HepG2 (cell line): Measurements from ENCODE around the gene IL1RAP. TPM values are rescaled to one million over a fixed set of nuclear protein-coding genes. Genes with fewer than 3 reads are reported as not detected.

Source experiments
- ATAC-seq: fragments of 200-7000 bp; cut with Tn5 transposase; 3 replicates; pipeline ENCODE4 v1.9.1; 2020; ENCODE audit warnings: mild to moderate bottlenecking, moderate library complexity
- BruUV-seq: library from RNA; stranded (reverse); fragments of 400-500 nt; replicated peaks from 2 replicates; lab custom pipeline; 2021; lab: Mats Ljungman, UMichigan
- CTCF ChIA-PET: fragments of 300-600 bp; formaldehyde crosslinking; extraction: SDS; loops from one replicate; lab custom pipeline; 2021; ENCODE audit warnings: low total read pairs, inconsistent platforms, low intra/inter-chr PET ratio; lab: Yijun Ruan, JAX
- POLR2A ChIA-PET: fragments of 350-600 bp; sonication (Branson Sonifier 250); formaldehyde crosslinking; loops from one replicate; lab custom pipeline; 2020; ENCODE audit warnings: antibody characterized with exemption, inconsistent platforms; lab: Yijun Ruan, JAX
- DNase-seq: peaks from one replicate; pipeline ENCODE4 v3.0.0-alpha.2; 2015; ENCODE audit warnings: low spot score
- FAIRE-seq: peaks from 3 replicates; lab custom pipeline; 2011; peaks lifted over from hg19 to GRCh38; lab: Jason Lieb, UNC
- H2AFZ ChIP-seq: one replicate; pipeline ENCODE4 v1.6.1; 2011; ENCODE audit warnings: low read length, inconsistent platforms
- H3K27ac ChIP-seq: fragments of 300-600 bp; 3 replicates; pipeline ENCODE4 v1.8.0; 2011; ENCODE audit warnings: mixed run types, mild to moderate bottlenecking, mixed read lengths, low read length, inconsistent platforms; ENCODE audit not compliant: insufficient read depth; ENCODE audit errors: extremely low read length
- H3K27me3 ChIP-seq, 2 experiments: fragments of 200-600 bp in 1 of 2; 2 replicates in 1 of 2; 3 replicates in 1 of 2; pipeline versions ENCODE4 v1.6.0 to v1.8.0; 2011; ENCODE audit warnings: low read length in 2 of 2, mild to moderate bottlenecking in 2 of 2, moderate library complexity in 2 of 2, inconsistent platforms in 1 of 2; ENCODE audit not compliant: insufficient read depth in 2 of 2, control insufficient read depth in 1 of 2
- H3K36me3 ChIP-seq, 2 experiments: fragments of 200-600 bp in 1 of 2; replicated peaks in 1 of 2; 2 replicates in 1 of 2; 3 replicates in 1 of 2; pipeline versions ENCODE4 v1.5.1 to v1.8.0; 2011; ENCODE audit warnings: low read length in 2 of 2, inconsistent platforms in 1 of 2; ENCODE audit not compliant: insufficient read depth in 2 of 2, control insufficient read depth in 1 of 2
- H3K4me1 ChIP-seq: 2 replicates; pipeline ENCODE4 v1.5.1; 2012; ENCODE audit warnings: low read length, inconsistent platforms; ENCODE audit not compliant: insufficient read depth
- H3K4me2 ChIP-seq: 2 replicates; pipeline ENCODE4 v1.6.0; 2011; ENCODE audit warnings: low read depth, low read length, inconsistent platforms
- H3K4me3 ChIP-seq, 3 experiments: fragments of 200-600 bp in 1 of 3; sonication (generic), shearing (Covaris generic) in 1 of 3; replicated peaks in 1 of 3; 2 replicates each; pipeline ENCODE4 v1.5.1; 2011 to 2016; ENCODE audit warnings: low read length in 3 of 3, inconsistent platforms in 2 of 3, low read depth in 2 of 3, mild to moderate bottlenecking in 2 of 3, control low read depth in 1 of 3, mixed read lengths in 1 of 3; ENCODE audit not compliant: insufficient read depth in 1 of 3
- H3K79me2 ChIP-seq: one replicate; pipeline ENCODE4 v1.6.1; 2011; ENCODE audit warnings: low read length, inconsistent platforms; ENCODE audit not compliant: insufficient read depth
- H3K9ac ChIP-seq: 2 replicates; pipeline ENCODE4 v1.6.0; 2011; ENCODE audit warnings: mild to moderate bottlenecking, low read depth, low read length, inconsistent platforms; ENCODE audit not compliant: insufficient read depth
- H3K9me3 ChIP-seq: 2 replicates; pipeline ENCODE4 v1.5.1; 2012; ENCODE audit warnings: mild to moderate bottlenecking, low read length
- H4K20me1 ChIP-seq: 2 replicates; pipeline ENCODE4 v1.6.0; 2011; ENCODE audit warnings: inconsistent platforms, mild to moderate bottlenecking, low read length, moderate library complexity; ENCODE audit not compliant: insufficient read depth
- ADNP ChIP-seq: sonication (generic); formaldehyde crosslinking; IDR thresholded peaks from 2 replicates; pipeline ENCODE4 v1.4.0; 2020; ENCODE audit warnings: missing genetic modification reagents
- BCL3 ChIP-seq: sonication (generic); formaldehyde crosslinking; IDR thresholded peaks from 2 replicates; pipeline ENCODE4 v1.5.1; 2020; ENCODE audit warnings: mild to moderate bottlenecking, missing genetic modification reagents, moderate library complexity
- EP300 ChIP-seq, 3 experiments: sonication (generic) in 1 of 3; formaldehyde crosslinking in 1 of 3; IDR thresholded peaks; 2 replicates each; pipeline versions ENCODE4 v1.5.1 to v1.6.1; 2011 to 2020; ENCODE audit warnings: low read depth in 2 of 3, low read length in 2 of 3, borderline replicate concordance in 1 of 3, improper control_type of control experiment in 1 of 3, mild to moderate bottlenecking in 1 of 3, missing genetic modification reagents in 1 of 3, moderate library complexity in 1 of 3
- FLYWCH1 ChIP-seq: sonication (generic); formaldehyde crosslinking; IDR thresholded peaks from 2 replicates; pipeline ENCODE4 v1.8.1; 2023; ENCODE audit warnings: mild to moderate bottlenecking, missing genetic modification reagents
- FOXA3 ChIP-seq: IDR thresholded peaks from 2 replicates; pipeline ENCODE4 v1.6.1; 2016; ENCODE audit warnings: missing genetic modification reagents, missing compliant biosample characterization
- NR1H2 ChIP-seq: sonication (generic); formaldehyde crosslinking; IDR thresholded peaks from 2 replicates; pipeline ENCODE4 v1.8.1; 2022; ENCODE audit warnings: low read depth, missing genetic modification reagents, borderline replicate concordance
- PREB ChIP-seq: sonication (generic); formaldehyde crosslinking; IDR thresholded peaks from 2 replicates; pipeline ENCODE4 v1.4.0; 2020; ENCODE audit warnings: missing genetic modification reagents
- SKI ChIP-seq: fragments of 450-650 bp; IDR thresholded peaks from one replicate; pipeline ENCODE4 v1.6.1; 2018; ENCODE audit warnings: mild to moderate bottlenecking; ENCODE audit not compliant: partially characterized antibody
- TCF7L2 ChIP-seq: IDR thresholded peaks from 2 replicates; pipeline ENCODE4 v1.6.1; 2011; ENCODE audit warnings: mild to moderate bottlenecking, low read depth, low read length, moderate library complexity
- XBP1 ChIP-seq: sonication (generic); formaldehyde crosslinking; IDR thresholded peaks from 2 replicates; pipeline ENCODE4 v1.5.0; 2020; ENCODE audit warnings: missing genetic modification reagents
- ZEB1 ChIP-seq: IDR thresholded peaks from 2 replicates; pipeline ENCODE4 v1.6.1; 2012; ENCODE audit warnings: mild to moderate bottlenecking, low read depth, inconsistent platforms; ENCODE audit not compliant: insufficient replicate concordance
- ZNF24 ChIP-seq: fragments of 450-650 bp; IDR thresholded peaks from 2 replicates; pipeline ENCODE4 v1.6.1; 2017; ENCODE audit warnings: antibody characterized with exemption, mild to moderate bottlenecking
- ZNF605 ChIP-seq: sonication (generic); formaldehyde crosslinking; IDR thresholded peaks from 2 replicates; pipeline ENCODE4 v1.8.0; 2022; ENCODE audit warnings: mild to moderate bottlenecking, missing genetic modification reagents
- ZXDC ChIP-seq: sonication (generic); formaldehyde crosslinking; IDR thresholded peaks from 2 replicates; pipeline ENCODE4 v1.5.0; 2020; ENCODE audit warnings: mild to moderate bottlenecking, missing genetic modification reagents
- WGBS: methylation state at CpG from one replicate; pipeline ENCODE4 v1.1.6; 2017; ENCODE audit warnings: low lambda C conversion rate; 5-methylcytosine and 5-hydroxymethylcytosine counted together
- in situ Hi-C: cut with HindIII; loops from 2 replicates; pipeline ENCODE4 v1.10.0; 2017; ENCODE audit warnings: low pct_unique_long_range_greater_than_20kb; ENCODE audit not compliant: extremely low pct_ligation_motif_present
- intact Hi-C: fragments of 100-400 bp; cut with micrococcal nuclease; formaldehyde crosslinking; loops from one replicate; pipeline ENCODE4 v1.10.0; 2022; ENCODE audit not compliant: unreplicated experiment
- polyA plus RNA-seq, 8 experiments: library from polyadenylated mRNA; depleted of rRNA in 3 of 8; stranded (reverse) in 7 of 8; unstranded in 1 of 8; fragments of >200 nt; fragmentation: Illumina TruSeq in 4 of 8; extraction: Trizol in 4 of 8; gene quantifications; 2 replicates each; pipeline versions ENCODE4 v1.2.1 to v1.2.3, GENCODE V29; 2011 to 2016; ENCODE audit warnings: low read depth in 4 of 8, missing spikeins in 1 of 8, mixed read lengths in 1 of 8; ENCODE audit not compliant: insufficient read depth in 1 of 8
- total RNA-seq, 5 experiments: library from RNA; depleted of rRNA; stranded (reverse); fragments of >200 nt; fragmentation: Illumina TruSeq; extraction: Trizol; gene quantifications; 2 replicates each; pipeline ENCODE4 v1.2.3, GENCODE V29; 2016; ENCODE audit warnings: low read depth in 1 of 5

Gene IL1RAP
- total and polyA plus RNA-seq, 2 of the 13 experiments (the other 11 are each of a cell fraction or from before 2014, with no cell fraction given) = 18.3 to 54.9 TPM

GRCh38 chr3:190594171-190594570, 80.3 kb downstream of the IL1RAP start:
- Histone ChIP-seq H3K27ac (no peak overlapping the region), H3K79me2 (no peaks in the 10 kb centered on the region), H3K27me3 (no peaks in the 10 kb centered on the region), H3K4me1 (peaks cover 26% of the 10 kb centered on the region), H3K4me3 (no peak overlapping the region), H2AFZ (no peak overlapping the region), H3K9ac (no peak overlapping the region), H3K36me3 (peaks cover 0 to 2% of the 10 kb centered on the region in 2 experiments; a peak in 2 of 5 replicates), H4K20me1 (no peaks in the 10 kb centered on the region)
- no peak for ATAC-seq
- no peak for FAIRE-seq
- POLR2A ChIA-PET = no interaction called here
- intact Hi-C loops = no loop called here
- DNase-seq = no peak
- WGBS = 98% methylated on average over 4 of the region's 4 CpGs
- in situ Hi-C loops = no loop called here
- TF ChIP-seq PREB = no peak
- TF ChIP-seq BCL3 (CRISPR knock-in tag) = no peak
- no peak for TF ChIP-seq ADNP (CRISPR knock-in tag)
- TF ChIP-seq SKI = no peak
- no peak for TF ChIP-seq XBP1 (CRISPR knock-in tag)
- no peak for TF ChIP-seq ZEB1
- no peak for TF ChIP-seq TCF7L2
- no peak for TF ChIP-seq FOXA3
- TF ChIP-seq ZXDC (CRISPR knock-in tag) = no peak
- TF ChIP-seq ZNF605 = no peak
- TF ChIP-seq EP300 (IDR thresholded peaks at IDR 0.05; ENCODE audit: low read depth in 2 of 2, low read length in 2 of 2) = no peak
- no peak for TF ChIP-seq EP300 (CRISPR knock-in tag; IDR thresholded peaks at IDR 0.05; ENCODE audit: borderline replicate concordance)
- no peak for TF ChIP-seq FLYWCH1 (CRISPR knock-in tag)
- TF ChIP-seq ZNF24 = no peak
- no peak for TF ChIP-seq NR1H2 (CRISPR knock-in tag)
- TF ChIP-seq, all 625 proteins: peak for 0
- H3K9me3 ChIP-seq = no peaks in the 10 kb centered on the region
- no TSS peak for BruUV-seq
- no peak overlapping the region for H3K4me2 ChIP-seq
- CTCF ChIA-PET = no interaction called here
